IPS-18a (cell line): ENCODE data around the gene IGFL2.
"Not testable (repeated sequence)": the region's sequence is repeated elsewhere in the genome, so short reads cannot be mapped to it uniquely, and the experiment has no call there.

ENCODE experiments used
- H3K27ac ChIP-seq: one replicate; pipeline ENCODE4 v1.5.1; 2013; ENCODE audit warnings: low read length
- H3K27me3 ChIP-seq: one replicate; pipeline ENCODE4 v1.6.1; 2013; ENCODE audit warnings: mild to moderate bottlenecking, low read length; ENCODE audit not compliant: control insufficient read depth, insufficient read depth
- H3K36me3 ChIP-seq: one replicate; pipeline ENCODE4 v1.6.1; 2013; ENCODE audit warnings: low read depth, low read length; ENCODE audit not compliant: control insufficient read depth
- H3K4me1 ChIP-seq: one replicate; pipeline ENCODE4 v1.6.1; 2013; ENCODE audit warnings: low read depth, low read length; ENCODE audit not compliant: control insufficient read depth
- H3K4me3 ChIP-seq: one replicate; pipeline ENCODE4 v1.5.1; 2013; ENCODE audit warnings: low read length
- H3K9ac ChIP-seq: one replicate; pipeline ENCODE4 v1.6.1; 2013; ENCODE audit warnings: mild to moderate bottlenecking, low read length, moderate library complexity
- H3K9me3 ChIP-seq: one replicate; pipeline ENCODE4 v1.6.1; 2013; ENCODE audit warnings: low read depth, low read length; ENCODE audit not compliant: control insufficient read depth

IGFL2 gene

GRCh38 chr19:46202872-46203860, 55.1 kb downstream of the IGFL2 start:
- H3K4me3 ChIP-seq: no peak overlapping the region
- no peaks in the 10 kb centered on the region for H3K4me1 ChIP-seq
- no peaks in the 10 kb centered on the region for H3K9me3 ChIP-seq
- no peaks in the 10 kb centered on the region for H3K36me3 ChIP-seq
- no peak overlapping the region for H3K9ac ChIP-seq
- no peaks in the 10 kb centered on the region for H3K27me3 ChIP-seq
- no peak overlapping the region for H3K27ac ChIP-seq

GRCh38 chr19:46204008-46204407, 56.0 kb downstream of the IGFL2 start:
- Histone ChIP-seq H3K27me3 (no peaks in the 10 kb centered on the region), H3K4me1 (no peaks in the 10 kb centered on the region), H3K9ac (no peak overlapping the region), H3K36me3 (no peaks in the 10 kb centered on the region), H3K4me3 (no peak overlapping the region), H3K9me3 (no peaks in the 10 kb centered on the region), H3K27ac (no peak overlapping the region)

GRCh38 chr19:46205183-46205984, 57.3 kb downstream of the IGFL2 start:
- H3K4me3 ChIP-seq: no peak overlapping the region
- H3K9me3 ChIP-seq: no peaks in the 10 kb centered on the region
- no peak overlapping the region for H3K27ac ChIP-seq
- H3K4me1 ChIP-seq: no peaks in the 10 kb centered on the region
- no peaks in the 10 kb centered on the region for H3K36me3 ChIP-seq
- H3K9ac ChIP-seq: no peak overlapping the region
- H3K27me3 ChIP-seq: no peaks in the 10 kb centered on the region

DNA sequence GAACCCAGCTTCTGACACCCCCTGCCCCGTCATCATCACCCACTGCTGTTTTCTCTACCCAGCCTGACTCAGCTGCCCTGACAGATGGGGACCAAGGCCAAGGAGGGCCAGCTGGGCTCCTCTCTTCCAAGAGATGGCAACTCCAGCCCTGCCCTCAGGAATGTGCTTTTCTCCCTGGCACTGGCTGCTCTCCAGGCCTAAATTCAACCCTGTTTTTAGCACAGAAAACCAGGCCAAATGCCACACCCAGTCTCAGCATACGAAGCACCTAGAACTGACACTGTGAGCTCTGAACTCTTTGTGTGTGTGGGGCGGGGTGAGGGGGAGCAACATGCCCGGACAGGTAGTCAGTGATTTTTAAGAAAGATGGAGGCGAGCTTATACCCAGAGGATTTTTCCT, 58.1 kb downstream of the IGFL2 start:
- peaks cover 6% of the 10 kb centered on the region for H3K4me1 ChIP-seq
- H3K36me3 ChIP-seq: no peaks in the 10 kb centered on the region
- no peaks in the 10 kb centered on the region for H3K9me3 ChIP-seq
- no peak overlapping the region for H3K4me3 ChIP-seq
- no peak overlapping the region for H3K27ac ChIP-seq
- no peak overlapping the region for H3K9ac ChIP-seq
- H3K27me3 ChIP-seq: no peaks in the 10 kb centered on the region

DNA sequence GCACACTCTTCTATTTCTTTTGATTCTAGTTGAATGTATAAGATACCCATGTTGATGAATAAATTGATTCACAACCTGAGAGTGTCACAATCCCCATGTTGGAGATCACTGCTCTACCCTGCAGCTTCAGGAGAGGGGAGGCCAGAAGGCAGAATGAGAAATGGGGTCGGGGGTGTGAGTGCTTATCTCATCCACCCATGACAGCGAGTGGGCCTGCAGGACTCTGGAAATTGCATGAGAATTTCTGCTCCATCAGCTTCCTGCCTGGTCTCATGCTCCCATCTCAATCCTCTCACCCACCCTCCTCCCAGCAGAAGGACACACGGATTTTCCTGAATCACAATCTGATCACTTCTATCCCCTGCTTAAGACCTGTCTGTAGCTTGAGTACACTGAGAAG, 58.6 kb downstream of the IGFL2 start:
- Histone ChIP-seq H3K9ac (no peak overlapping the region), H3K27me3 (no peaks in the 10 kb centered on the region)

GRCh38 chr19:46207858-46208257, 59.8 kb downstream of the IGFL2 start:
- H3K9ac ChIP-seq, H3K27me3 ChIP-seq, H3K4me3 ChIP-seq, H3K36me3 ChIP-seq, H3K27ac ChIP-seq, H3K9me3 ChIP-seq: not testable (repeated sequence)
- peaks cover 11% of the 10 kb centered on the region for H3K4me1 ChIP-seq

More for the DNA sequence above, 58.6 kb downstream of the IGFL2 start:
- no peaks in the 10 kb centered on the region for H3K9me3 ChIP-seq
- H3K27ac ChIP-seq: no peak overlapping the region
- H3K4me1 ChIP-seq: peaks cover 8% of the 10 kb centered on the region
- H3K4me3 ChIP-seq: no peak overlapping the region
- no peaks in the 10 kb centered on the region for H3K36me3 ChIP-seq

DNA sequence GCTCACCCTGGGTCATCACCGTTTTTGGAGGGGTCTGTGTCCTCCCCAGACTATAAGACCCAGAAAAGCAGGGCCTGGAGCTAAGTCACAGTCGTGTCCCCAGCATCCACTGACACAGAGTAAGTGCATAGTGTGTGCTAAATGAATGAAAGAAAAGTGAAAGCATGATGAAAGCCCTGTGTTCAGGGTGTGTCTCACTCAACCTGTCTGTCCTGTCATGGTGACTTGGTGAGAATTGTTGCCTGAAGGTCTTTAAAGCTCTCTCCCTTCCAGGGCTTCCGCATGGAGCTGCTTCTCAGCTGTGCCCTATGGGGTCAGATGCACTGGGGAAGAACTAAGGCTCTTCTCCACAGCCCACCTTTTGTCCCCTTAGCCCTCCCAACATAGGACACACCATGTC, 61.0 kb downstream of the IGFL2 start:
- Histone ChIP-seq H3K9ac (no peak overlapping the region), H3K4me3 (no peak overlapping the region), H3K36me3 (no peaks in the 10 kb centered on the region), H3K4me1 (peaks cover 11% of the 10 kb centered on the region), H3K27ac (no peak overlapping the region), H3K27me3 (no peaks in the 10 kb centered on the region), H3K9me3 (no peaks in the 10 kb centered on the region)

GRCh38 chr19:46209472-46209871, 61.4 kb downstream of the IGFL2 start:
- no peak overlapping the region for H3K27ac ChIP-seq
- peaks cover 11% of the 10 kb centered on the region for H3K4me1 ChIP-seq
- no peaks in the 10 kb centered on the region for H3K27me3 ChIP-seq
- no peaks in the 10 kb centered on the region for H3K36me3 ChIP-seq
- H3K9me3 ChIP-seq: no peaks in the 10 kb centered on the region
- H3K4me3 ChIP-seq: no peak overlapping the region
- no peak overlapping the region for H3K9ac ChIP-seq

DNA sequence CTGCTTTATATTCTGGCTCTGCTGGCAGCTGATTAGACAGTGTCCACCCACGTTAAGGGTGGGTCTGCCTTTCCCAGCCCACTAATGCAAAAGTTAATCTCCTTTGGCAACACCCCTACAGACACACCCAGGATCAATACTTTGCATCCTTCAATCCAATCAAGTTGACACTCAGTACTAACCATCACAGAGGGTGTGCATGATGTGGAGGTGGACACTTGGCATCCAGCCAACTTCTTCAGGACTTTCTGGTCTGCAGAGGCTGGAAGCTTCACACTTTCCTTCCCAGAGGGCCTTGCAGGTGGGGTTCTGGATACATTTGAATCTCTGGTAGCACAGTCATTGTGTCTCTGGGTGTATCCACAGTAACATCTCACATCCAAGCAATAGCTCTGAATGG, 62.6 kb downstream of the IGFL2 start:
- Histone ChIP-seq H3K4me3 (no peak overlapping the region), H3K36me3 (no peaks in the 10 kb centered on the region), H3K9ac (no peak overlapping the region), H3K4me1 (peaks cover 11% of the 10 kb centered on the region), H3K27ac (no peak overlapping the region), H3K27me3 (no peaks in the 10 kb centered on the region), H3K9me3 (no peaks in the 10 kb centered on the region)
